Dendritic cell treated with granulocyte-macrophage colony-stimulating factor and Interleukin-4, amounts not matched to agents 40 ng/mL and 50 ng/mL, for 4 days (primary cell): ENCODE data around the gene PPARA.
"Not testable (repeated sequence)": the region's sequence is repeated elsewhere in the genome, so short reads cannot be mapped to it uniquely, and the experiment has no call there.

Source experiments
- H3K27ac Mint-ChIP-seq: one replicate; pipeline ENCODE4 v1.8.0; 2022; ENCODE audit warnings: mild to moderate bottlenecking, mixed read lengths
- H3K27me3 Mint-ChIP-seq: one replicate; pipeline ENCODE4 v1.8.0; 2022; ENCODE audit warnings: mild to moderate bottlenecking, mixed read lengths
- H3K36me3 Mint-ChIP-seq: one replicate; pipeline ENCODE4 v1.8.0; 2022; ENCODE audit warnings: low read depth, mixed read lengths
- H3K4me1 Mint-ChIP-seq: one replicate; pipeline ENCODE4 v1.8.0; 2022; ENCODE audit warnings: low read depth, mixed read lengths
- H3K4me3 Mint-ChIP-seq: one replicate; pipeline ENCODE4 v1.8.0; 2022; ENCODE audit warnings: mild to moderate bottlenecking, moderate library complexity, mixed read lengths
- H3K9me3 Mint-ChIP-seq: one replicate; pipeline ENCODE4 v1.8.0; 2022; ENCODE audit warnings: mixed read lengths
- intact Hi-C: fragments of 100-400 bp; cut with micrococcal nuclease; formaldehyde crosslinking; loops from one replicate; pipeline ENCODE4 v1.15.0; 2022

The PPARA gene

GRCh38 chr22:46196278-46196677, 46.0 kb downstream of the PPARA start:
- Mint-ChIP-seq H3K27ac (no peak overlapping the region), H3K9me3 (no peaks in the 10 kb centered on the region), H3K36me3 (peaks cover 44% of the 10 kb centered on the region), H3K27me3 (no peaks in the 10 kb centered on the region), H3K4me3 (no peak overlapping the region), H3K4me1 (peaks cover 4% of the 10 kb centered on the region)
- intact Hi-C loops = no loop called here

GRCh38 chr22:46198274-46198673, 47.9 kb downstream of the PPARA start:
- intact Hi-C loops = no loop called here
- Mint-ChIP-seq H3K4me1 (no peaks in the 10 kb centered on the region), H3K27ac (no peak overlapping the region), H3K4me3 (no peak overlapping the region), H3K36me3 (peaks cover 42% of the 10 kb centered on the region), H3K27me3 (no peaks in the 10 kb centered on the region), H3K9me3 (no peaks in the 10 kb centered on the region)

- H3K9me3 Mint-ChIP-seq, intact Hi-C loops, H3K27ac Mint-ChIP-seq: not testable (repeated sequence)
These were observed 48.5 kb downstream of the PPARA start for GRCh38 chr22:46198806-46199205.

GRCh38 chr22:46201059-46201757, 50.9 kb downstream of the PPARA start:
- H3K9me3 Mint-ChIP-seq = no peaks in the 10 kb centered on the region
- H3K27me3 Mint-ChIP-seq = no peaks in the 10 kb centered on the region
- no peaks in the 10 kb centered on the region for H3K4me1 Mint-ChIP-seq
- no peak overlapping the region for H3K4me3 Mint-ChIP-seq
- peaks cover 65% of the 10 kb centered on the region for H3K36me3 Mint-ChIP-seq
- intact Hi-C loops = no loop called here
- no peak overlapping the region for H3K27ac Mint-ChIP-seq

More at GRCh38 chr22:46198806-46199205, 48.5 kb downstream of the PPARA start:
- H3K4me3 Mint-ChIP-seq, H3K27me3 Mint-ChIP-seq, H3K4me1 Mint-ChIP-seq: not testable (repeated sequence)
- peaks cover 48% of the 10 kb centered on the region for H3K36me3 Mint-ChIP-seq

GRCh38 chr22:46202897-46203600, 52.7 kb downstream of the PPARA start:
- Mint-ChIP-seq H3K9me3 (no peaks in the 10 kb centered on the region), H3K27me3 (no peaks in the 10 kb centered on the region), H3K4me3 (no peak overlapping the region), H3K36me3 (peaks cover 66% of the 10 kb centered on the region), H3K4me1 (no peaks in the 10 kb centered on the region), H3K27ac (no peak overlapping the region)
- intact Hi-C loops = no loop called here

- H3K36me3 Mint-ChIP-seq = peaks cover 66% of the 10 kb centered on the region
- H3K4me3 Mint-ChIP-seq = no peak overlapping the region
- H3K27ac Mint-ChIP-seq = no peak overlapping the region
- peaks cover 5% of the 10 kb centered on the region for H3K9me3 Mint-ChIP-seq
- H3K4me1 Mint-ChIP-seq = no peaks in the 10 kb centered on the region
- intact Hi-C loops = no loop called here
- H3K27me3 Mint-ChIP-seq = no peaks in the 10 kb centered on the region
These were observed 53.3 kb downstream of the PPARA start for GRCh38 chr22:46203601-46203980.

- Mint-ChIP-seq H3K27me3 (no peaks in the 10 kb centered on the region), H3K36me3 (peaks cover 81% of the 10 kb centered on the region), H3K27ac (no peak overlapping the region), H3K4me1 (no peaks in the 10 kb centered on the region), H3K9me3 (peaks cover 17% of the 10 kb centered on the region), H3K4me3 (no peak overlapping the region)
- intact Hi-C loops = no loop called here
These were observed 58.9 kb downstream of the PPARA start for GRCh38 chr22:46209262-46209661.

- peaks cover 92% of the 10 kb centered on the region for H3K36me3 Mint-ChIP-seq
- peaks cover 17% of the 10 kb centered on the region for H3K9me3 Mint-ChIP-seq
- no peak overlapping the region for H3K4me3 Mint-ChIP-seq
- H3K27ac Mint-ChIP-seq = no peak overlapping the region
- no peaks in the 10 kb centered on the region for H3K4me1 Mint-ChIP-seq
- intact Hi-C loops = no loop called here
- H3K27me3 Mint-ChIP-seq = no peaks in the 10 kb centered on the region
These were observed 61.9 kb downstream of the PPARA start for GRCh38 chr22:46212195-46212594.

GRCh38 chr22:46213052-46213451, 62.7 kb downstream of the PPARA start:
- intact Hi-C loops = no loop called here
- peaks cover 94% of the 10 kb centered on the region for H3K36me3 Mint-ChIP-seq

GRCh38 chr22:46214149-46214548, 63.8 kb downstream of the PPARA start:
- H3K36me3 Mint-ChIP-seq = peaks cover 94% of the 10 kb centered on the region
- intact Hi-C loops = no loop called here
- no peak overlapping the region for H3K4me3 Mint-ChIP-seq
- no peaks in the 10 kb centered on the region for H3K4me1 Mint-ChIP-seq
- peaks cover 7% of the 10 kb centered on the region for H3K9me3 Mint-ChIP-seq
- H3K27ac Mint-ChIP-seq = no peak overlapping the region
- H3K27me3 Mint-ChIP-seq = no peaks in the 10 kb centered on the region

More at GRCh38 chr22:46213052-46213451, 62.7 kb downstream of the PPARA start:
- Mint-ChIP-seq H3K4me1 (no peaks in the 10 kb centered on the region), H3K27ac (no peak overlapping the region), H3K27me3 (no peaks in the 10 kb centered on the region), H3K9me3 (peaks cover 17% of the 10 kb centered on the region), H3K4me3 (no peak overlapping the region)

GRCh38 chr22:46214616-46215015, 64.3 kb downstream of the PPARA start:
- Mint-ChIP-seq H3K4me3 (no peak overlapping the region), H3K36me3 (peaks cover 94% of the 10 kb centered on the region), H3K27ac (no peak overlapping the region), H3K4me1 (no peaks in the 10 kb centered on the region), H3K9me3 (peaks cover 2% of the 10 kb centered on the region), H3K27me3 (no peaks in the 10 kb centered on the region)
- intact Hi-C loops = no loop called here

GRCh38 chr22:46219636-46220035, 69.3 kb downstream of the PPARA start:
- no peaks in the 10 kb centered on the region for H3K4me1 Mint-ChIP-seq
- intact Hi-C loops = no loop called here
- no peak overlapping the region for H3K27ac Mint-ChIP-seq
- no peaks in the 10 kb centered on the region for H3K9me3 Mint-ChIP-seq
- peaks cover 93% of the 10 kb centered on the region for H3K36me3 Mint-ChIP-seq
- H3K4me3 Mint-ChIP-seq = no peak overlapping the region
- H3K27me3 Mint-ChIP-seq = no peaks in the 10 kb centered on the region

GRCh38 chr22:46220921-46221320, 70.6 kb downstream of the PPARA start:
- H3K27me3 Mint-ChIP-seq = no peaks in the 10 kb centered on the region
- intact Hi-C loops = no loop called here
- no peaks in the 10 kb centered on the region for H3K4me1 Mint-ChIP-seq
- peaks cover 93% of the 10 kb centered on the region for H3K36me3 Mint-ChIP-seq
- H3K9me3 Mint-ChIP-seq = no peaks in the 10 kb centered on the region
- no peak overlapping the region for H3K4me3 Mint-ChIP-seq
- H3K27ac Mint-ChIP-seq = no peak overlapping the region

- no peak overlapping the region for H3K4me3 Mint-ChIP-seq
- intact Hi-C loops = no loop called here
- H3K27ac Mint-ChIP-seq = no peak overlapping the region
- H3K9me3 Mint-ChIP-seq = no peaks in the 10 kb centered on the region
- no peaks in the 10 kb centered on the region for H3K4me1 Mint-ChIP-seq
- H3K27me3 Mint-ChIP-seq = no peaks in the 10 kb centered on the region
- peaks cover 72% of the 10 kb centered on the region for H3K36me3 Mint-ChIP-seq
These were observed 73.9 kb downstream of the PPARA start for GRCh38 chr22:46224044-46224897.
